MCF 10A (cell line): ENCODE measurements around the gene GPNMB. TPM values are rescaled to one million over a fixed set of nuclear protein-coding genes. Genes with fewer than 3 reads are reported as not detected.

Experiments
- BruUV-seq: library from RNA; stranded (reverse); fragments of 400-500 nt; replicated peaks from 2 replicates; lab custom pipeline; 2021; lab: Mats Ljungman, UMichigan
- CTCF ChIA-PET: fragments of 300-600 bp; sonication (Branson Sonifier 250); formaldehyde crosslinking; extraction: SDS; loops from one replicate; lab custom pipeline; 2021; ENCODE audit warnings: antibody characterized with exemption, inconsistent platforms; lab: Yijun Ruan, JAX
- POLR2A ChIA-PET: fragments of 300-600, 350-650 bp; sonication (Branson Sonifier 250); formaldehyde crosslinking; extraction: SDS; loops from one replicate; lab custom pipeline; 2020; ENCODE audit warnings: antibody characterized with exemption, inconsistent platforms; lab: Yijun Ruan, JAX
- DNase-seq: peaks from one replicate; pipeline ENCODE4 v3.0.0-alpha.2; 2018; ENCODE audit not compliant: unreplicated experiment
- H3K27ac Mint-ChIP-seq: one replicate; pipeline ENCODE4 v1.8.0; 2022; ENCODE audit warnings: mild to moderate bottlenecking, low read depth, mixed read lengths; ENCODE audit not compliant: unreplicated experiment
- H3K27me3 Mint-ChIP-seq: one replicate; pipeline ENCODE4 v1.8.0; 2022; ENCODE audit warnings: mixed read lengths; ENCODE audit not compliant: insufficient read depth, unreplicated experiment
- H3K36me3 Mint-ChIP-seq: one replicate; pipeline ENCODE4 v1.8.0; 2022; ENCODE audit warnings: mild to moderate bottlenecking, moderate library complexity, mixed read lengths; ENCODE audit not compliant: insufficient read depth, unreplicated experiment
- H3K4me1 Mint-ChIP-seq: one replicate; pipeline ENCODE4 v1.8.0; 2022; ENCODE audit warnings: mixed read lengths; ENCODE audit not compliant: insufficient read depth, unreplicated experiment
- H3K4me3 Mint-ChIP-seq: one replicate; pipeline ENCODE4 v1.8.0; 2022; ENCODE audit warnings: mild to moderate bottlenecking, moderate library complexity, mixed read lengths; ENCODE audit not compliant: unreplicated experiment
- H3K9me3 Mint-ChIP-seq: one replicate; pipeline ENCODE4 v1.8.0; 2022; ENCODE audit warnings: mixed read lengths; ENCODE audit not compliant: unreplicated experiment
- intact Hi-C: fragments of 100-400 bp; cut with micrococcal nuclease; formaldehyde crosslinking; loops from 2 replicates; pipeline ENCODE4 v1.14.1; 2022
- total RNA-seq: library from RNA; stranded (reverse); gene quantifications from 2 replicates; pipeline ENCODE4 v1.2.3, GENCODE V29; 2022
- TF ChIP-seq, protein P1 (sequence below): fragments of 200-600 bp; IDR thresholded peaks from one replicate; pipeline ENCODE4 v1.8.0; 2022; ENCODE audit warnings: antibody characterized with exemption, mild to moderate bottlenecking; ENCODE audit not compliant: unreplicated experiment

GPNMB gene
- total RNA-seq, 1 experiment from 2014 or later = 1.1 TPM

DNA sequence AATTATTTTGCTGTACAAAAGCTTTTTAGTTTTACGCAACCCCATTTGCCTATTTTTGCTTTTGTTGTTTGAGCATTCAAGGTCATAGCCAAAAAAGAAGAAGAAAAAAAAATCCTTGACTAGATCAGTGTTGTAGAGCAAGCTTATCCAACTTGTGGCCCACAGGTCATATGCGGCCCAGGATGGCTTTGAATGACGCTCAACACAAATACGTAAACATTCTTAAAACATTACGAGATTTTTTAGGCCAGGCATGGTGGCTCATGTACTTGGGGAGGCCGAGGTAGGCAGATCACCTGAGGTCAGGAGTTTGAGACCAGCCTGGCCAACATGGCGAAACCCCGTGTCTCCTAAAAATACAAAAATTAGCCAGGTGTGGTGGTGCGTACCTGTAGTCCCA, 44.4 kb downstream of the GPNMB start:
- H3K4me3 Mint-ChIP-seq = no peak overlapping the region
- BruUV-seq = no TSS peak
- no peak overlapping the region for H3K27ac Mint-ChIP-seq
- CTCF ChIA-PET = interaction anchor here (1.0 kb wide), 2 partner anchors 14 to 29 kb away, joined by 3 to 4 read pairs; no protein-coding TSS in a partner anchor
- no peaks in the 10 kb centered on the region for H3K36me3 Mint-ChIP-seq
- no peak for DNase-seq
- TF ChIP-seq, protein P1, sequence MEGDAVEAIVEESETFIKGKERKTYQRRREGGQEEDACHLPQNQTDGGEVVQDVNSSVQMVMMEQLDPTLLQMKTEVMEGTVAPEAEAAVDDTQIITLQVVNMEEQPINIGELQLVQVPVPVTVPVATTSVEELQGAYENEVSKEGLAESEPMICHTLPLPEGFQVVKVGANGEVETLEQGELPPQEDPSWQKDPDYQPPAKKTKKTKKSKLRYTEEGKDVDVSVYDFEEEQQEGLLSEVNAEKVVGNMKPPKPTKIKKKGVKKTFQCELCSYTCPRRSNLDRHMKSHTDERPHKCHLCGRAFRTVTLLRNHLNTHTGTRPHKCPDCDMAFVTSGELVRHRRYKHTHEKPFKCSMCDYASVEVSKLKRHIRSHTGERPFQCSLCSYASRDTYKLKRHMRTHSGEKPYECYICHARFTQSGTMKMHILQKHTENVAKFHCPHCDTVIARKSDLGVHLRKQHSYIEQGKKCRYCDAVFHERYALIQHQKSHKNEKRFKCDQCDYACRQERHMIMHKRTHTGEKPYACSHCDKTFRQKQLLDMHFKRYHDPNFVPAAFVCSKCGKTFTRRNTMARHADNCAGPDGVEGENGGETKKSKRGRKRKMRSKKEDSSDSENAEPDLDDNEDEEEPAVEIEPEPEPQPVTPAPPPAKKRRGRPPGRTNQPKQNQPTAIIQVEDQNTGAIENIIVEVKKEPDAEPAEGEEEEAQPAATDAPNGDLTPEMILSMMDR = no peak
- intact Hi-C loops = no loop called here
- H3K27me3 Mint-ChIP-seq = no peaks in the 10 kb centered on the region
- POLR2A ChIA-PET = interaction anchor here (0.7 kb wide), 1 partner anchor 139 kb away, joined by 3 read pairs; no protein-coding TSS in a partner anchor
- peaks cover 5% of the 10 kb centered on the region for H3K4me1 Mint-ChIP-seq
- H3K9me3 Mint-ChIP-seq = no peaks in the 10 kb centered on the region

DNA sequence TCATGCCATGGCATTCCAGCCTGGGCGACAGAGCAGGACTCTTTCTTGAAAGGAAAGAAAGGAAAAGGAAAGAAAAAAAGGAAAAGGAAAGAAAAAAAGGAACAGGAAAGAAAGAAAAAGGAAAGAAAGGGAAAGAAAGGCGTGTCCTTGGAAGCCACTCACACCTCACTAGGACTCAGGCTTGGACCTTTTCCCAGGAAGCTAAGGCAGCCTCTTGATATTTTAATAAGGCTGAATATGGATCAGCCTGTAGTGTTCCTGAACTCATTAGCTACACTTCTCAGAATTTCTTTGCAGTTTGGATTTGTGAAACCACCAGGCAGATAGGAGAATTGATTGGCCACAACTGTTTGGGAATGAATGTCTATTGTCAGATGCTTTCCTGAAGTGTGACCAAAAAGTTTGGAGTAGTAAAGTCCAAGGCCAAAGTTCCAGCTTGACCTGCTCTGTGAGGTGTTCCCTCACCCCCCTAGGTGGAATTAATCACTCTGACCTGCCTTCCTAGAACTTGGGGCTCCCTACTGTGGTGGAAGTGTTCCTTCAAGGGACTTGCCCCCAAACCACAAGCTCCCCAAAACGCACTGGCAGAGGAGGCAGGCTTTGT, 45.5 kb downstream of the GPNMB start:
- Mint-ChIP-seq H3K36me3 (no peaks in the 10 kb centered on the region), H3K9me3 (no peaks in the 10 kb centered on the region), H3K4me1 (peaks cover 5% of the 10 kb centered on the region), H3K27me3 (no peaks in the 10 kb centered on the region), H3K27ac (no peak overlapping the region), H3K4me3 (no peak overlapping the region)
- DNase-seq = no peak
- intact Hi-C loops = no loop called here
- TF ChIP-seq, protein P1 = no peak
- ChIA-PET POLR2A (no interaction called here), CTCF (interaction anchor here (0.6 to 1.8 kb wide), 4 partner anchors 12 to 256 kb away, joined by 3 to 6 read pairs (median 4); no protein-coding TSS in a partner anchor)
- no TSS peak for BruUV-seq

DNA sequence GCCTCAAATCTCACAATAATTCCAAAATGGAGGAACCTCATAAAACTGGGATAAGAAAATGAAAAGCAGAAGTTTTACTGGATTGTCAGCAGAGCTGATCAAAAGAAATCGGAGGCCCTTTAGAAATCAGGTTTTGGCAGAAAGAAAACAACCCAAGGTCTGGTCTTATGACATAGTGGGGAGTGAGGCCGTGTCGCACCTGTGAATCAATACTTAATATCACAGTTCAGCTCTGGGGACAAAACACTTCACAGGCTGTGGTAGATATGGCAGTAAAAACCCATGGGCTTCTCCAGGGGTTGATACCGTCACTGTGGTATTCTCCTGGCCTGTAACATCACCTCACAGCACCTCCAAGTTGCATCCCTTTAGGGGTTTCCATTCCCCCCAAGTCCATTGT, 46.0 kb downstream of the GPNMB start:
- Mint-ChIP-seq H3K36me3 (no peaks in the 10 kb centered on the region), H3K27ac (no peak overlapping the region), H3K4me3 (no peak overlapping the region), H3K27me3 (no peaks in the 10 kb centered on the region), H3K9me3 (no peaks in the 10 kb centered on the region), H3K4me1 (peaks cover 5% of the 10 kb centered on the region)
- no TSS peak for BruUV-seq
- TF ChIP-seq, protein P1 = no peak
- no peak for DNase-seq
- POLR2A ChIA-PET = no interaction called here
- intact Hi-C loops = no loop called here
- CTCF ChIA-PET = interaction anchor here (0.6 to 1.8 kb wide), 4 partner anchors 10 to 251 kb away, joined by 3 to 6 read pairs (median 4); no protein-coding TSS in a partner anchor

DNA sequence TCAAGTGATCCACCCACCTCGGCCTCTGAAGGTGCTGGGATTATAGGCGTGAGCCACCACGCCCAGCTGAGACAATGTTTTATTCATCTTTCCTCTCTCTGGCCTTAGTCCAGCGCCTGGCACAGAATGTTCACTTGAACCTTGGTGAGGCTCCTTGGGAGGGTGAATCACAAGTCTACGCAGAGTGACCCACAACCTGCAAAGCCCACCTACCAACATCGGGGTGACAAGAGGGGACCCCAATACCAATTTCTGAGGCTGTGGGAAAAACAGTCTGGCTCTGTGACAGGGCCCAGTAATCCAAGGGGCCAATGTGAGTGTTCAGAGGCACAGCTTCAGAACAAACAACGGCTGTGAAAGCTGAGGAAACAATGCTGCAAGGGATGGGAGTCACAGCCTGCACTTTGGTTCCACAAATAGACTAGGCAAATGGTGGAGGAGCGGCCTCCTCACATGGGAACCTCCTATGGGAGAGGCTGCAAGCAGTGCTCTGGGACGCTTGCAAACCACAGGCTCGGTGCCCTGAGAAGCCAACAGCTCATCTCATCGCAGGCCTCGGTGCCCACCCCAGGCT, 47.0 kb downstream of the GPNMB start:
- no peak for DNase-seq
- Mint-ChIP-seq H3K9me3 (no peaks in the 10 kb centered on the region), H3K4me3 (no peak overlapping the region), H3K27ac (no peak overlapping the region), H3K4me1 (peaks cover 8% of the 10 kb centered on the region), H3K36me3 (no peaks in the 10 kb centered on the region), H3K27me3 (no peaks in the 10 kb centered on the region)
- POLR2A ChIA-PET = interaction anchor here (0.7 to 1.3 kb wide), 2 partner anchors 14 to 237 kb away, joined by 4 read pairs; no protein-coding TSS in a partner anchor
- no TSS peak for BruUV-seq
- TF ChIP-seq, protein P1 = no peak
- intact Hi-C loops = no loop called here
- CTCF ChIA-PET = interaction anchor here (0.6 to 1.8 kb wide), 8 partner anchors 11 to 252 kb away, joined by 3 to 8 read pairs (median 4); no protein-coding TSS in a partner anchor
